Neural progenitor cell (in vitro differentiated cells): ENCODE results near the gene MGAT1. TPM values are rescaled to one million over a fixed set of nuclear protein-coding genes. Genes with fewer than 3 reads are reported as not detected.

Experiments
- DNase-seq: peaks from one replicate; pipeline ENCODE4 v3.0.0-alpha.2; 2016; ENCODE audit warnings: low spot score
- H2AFZ ChIP-seq: fragments of 200-600 bp; sonication (generic); replicated peaks from 2 replicates; pipeline ENCODE4 v1.6.1; 2016; ENCODE audit warnings: antibody characterized with exemption
- H3F3A ChIP-seq: fragments of 200-600 bp; sonication (generic); 2 replicates; pipeline ENCODE4 v1.6.1; 2016; ENCODE audit warnings: antibody characterized with exemption, low read depth
- H3K27ac ChIP-seq: fragments of 200-600 bp; sonication (generic); 2 replicates; pipeline ENCODE4 v1.5.1; 2016; ENCODE audit warnings: mild to moderate bottlenecking
- H3K27me3 ChIP-seq: fragments of 200-600 bp; sonication (generic); 2 replicates; pipeline ENCODE4 v1.6.1; 2016; ENCODE audit warnings: mild to moderate bottlenecking, moderate library complexity
- H3K36me3 ChIP-seq: fragments of 200-600 bp; sonication (generic); 2 replicates; pipeline ENCODE4 v1.5.1; 2016
- H3K4me1 ChIP-seq: fragments of 200-600 bp; sonication (generic); 2 replicates; pipeline ENCODE4 v1.6.1; 2016; ENCODE audit warnings: mixed run types
- H3K4me2 ChIP-seq: fragments of 200-600 bp; sonication (generic); 2 replicates; pipeline ENCODE4 v1.6.1; 2016
- H3K4me3 ChIP-seq: fragments of 200-600 bp; sonication (generic); 2 replicates; pipeline ENCODE4 v1.5.1; 2016
- H3K79me2 ChIP-seq: fragments of 200-600 bp; sonication (generic); 2 replicates; pipeline ENCODE4 v1.6.1; 2016; ENCODE audit warnings: low read depth
- H3K9ac ChIP-seq: fragments of 200-600 bp; sonication (generic); 2 replicates; pipeline ENCODE4 v1.6.1; 2016
- H3K9me3 ChIP-seq: fragments of 200-600 bp; sonication (generic); 2 replicates; pipeline ENCODE4 v1.5.1; 2016; ENCODE audit warnings: low read depth
- H4K20me1 ChIP-seq: fragments of 200-600 bp; sonication (generic); 2 replicates; pipeline ENCODE4 v1.6.1; 2016; ENCODE audit warnings: low read depth
- H3K27ac Mint-ChIP-seq: 3 replicates; pipeline ENCODE4 v1.8.0; 2021; ENCODE audit warnings: mixed read lengths
- H3K27me3 Mint-ChIP-seq: 2 replicates; pipeline ENCODE4 v1.8.0; 2022; ENCODE audit warnings: low read depth, mild to moderate bottlenecking, inconsistent platforms, moderate library complexity, mixed read lengths; ENCODE audit not compliant: insufficient read depth
- H3K36me3 Mint-ChIP-seq: 3 replicates; pipeline ENCODE4 v1.8.0; 2021; ENCODE audit warnings: mixed read lengths
- H3K4me1 Mint-ChIP-seq: 3 replicates; pipeline ENCODE4 v1.8.0; 2021; ENCODE audit warnings: mixed read lengths
- H3K4me3 Mint-ChIP-seq: 3 replicates; pipeline ENCODE4 v1.8.0; 2021; ENCODE audit warnings: mild to moderate bottlenecking, moderate library complexity, mixed read lengths
- H3K9me3 Mint-ChIP-seq: 3 replicates; pipeline ENCODE4 v1.8.0; 2020; ENCODE audit warnings: mixed read lengths
- CTCF ChIP-seq: fragments of 200-600 bp; sonication (generic); IDR thresholded peaks from 2 replicates; pipeline ENCODE4 v1.5.1; 2017; ENCODE audit warnings: antibody characterized with exemption, mild to moderate bottlenecking
- EZH2 ChIP-seq: fragments of 200-600 bp; sonication (generic); IDR thresholded peaks from 2 replicates; pipeline ENCODE4 v1.6.1; 2017; ENCODE audit warnings: antibody characterized with exemption, mild to moderate bottlenecking, moderate library complexity
- EZH2phosphoT487 ChIP-seq: fragments of 200-600 bp; sonication (generic); IDR thresholded peaks from 2 replicates; pipeline ENCODE4 v1.6.1; 2017; ENCODE audit warnings: antibody characterized with exemption
- total RNA-seq: library from RNA; depleted of rRNA; stranded (reverse); fragments of >200 nt; gene quantifications from 2 replicates; pipeline ENCODE4 v1.2.3, GENCODE V29; 2015; ENCODE audit warnings: low replicate concordance

The MGAT1 gene
- total RNA-seq, 1 donor from 2014 or later, result 31.8 TPM

DNA sequence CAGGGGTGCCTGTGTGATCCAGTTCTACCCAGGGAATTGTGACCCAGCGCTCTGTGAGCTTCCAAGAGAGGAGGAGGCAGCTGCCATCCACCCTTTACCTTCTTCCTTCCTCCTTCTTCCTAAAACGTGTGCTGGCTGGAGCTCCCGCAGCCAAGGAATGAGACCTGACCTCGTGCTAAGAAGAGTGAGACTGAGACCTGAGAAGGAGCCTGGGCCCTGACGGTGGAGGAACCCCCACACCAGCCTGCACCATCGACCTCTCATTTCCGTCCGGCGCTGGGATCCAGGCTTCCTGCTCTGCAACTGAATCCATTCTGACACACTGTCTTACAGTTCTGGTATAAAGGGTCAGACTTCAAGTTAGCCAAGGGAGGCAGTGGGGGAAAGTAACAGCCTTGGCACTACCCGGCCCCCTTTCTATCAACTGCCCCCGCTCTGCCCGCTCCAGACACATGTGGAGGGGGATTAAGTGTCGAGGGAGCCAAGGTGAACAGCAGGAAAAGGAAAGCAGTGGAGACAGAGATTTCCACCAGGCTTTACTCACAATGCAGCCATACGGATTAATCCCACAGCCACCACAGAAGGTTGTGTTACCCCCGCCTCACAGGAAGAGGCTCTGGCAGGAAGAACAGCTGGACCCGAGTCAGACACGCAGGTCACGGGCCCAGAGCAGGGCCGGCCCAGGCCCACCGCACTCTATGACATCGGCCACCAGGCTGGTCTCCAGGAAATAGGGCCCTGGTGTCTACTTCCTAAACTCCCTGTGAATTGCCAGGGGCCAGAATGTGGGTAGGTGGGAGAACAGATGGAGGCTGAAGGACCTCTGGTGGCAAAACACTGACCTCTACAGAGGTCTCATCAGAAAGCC, 15.8 kb downstream of the MGAT1 start:
- peak overlapping the region; percentile 98 for H3K27ac Mint-ChIP-seq
- DNase-seq, result peak; percentile 42
- H3K4me3 ChIP-seq, result no peak overlapping the region
- peaks cover 37% of the 10 kb centered on the region for H3F3A ChIP-seq
- no peak overlapping the region for H3K9ac ChIP-seq
- no peaks in the 10 kb centered on the region for H3K27me3 ChIP-seq
- H3K27ac ChIP-seq, result peak overlapping the region; percentile 7
- H3K36me3 Mint-ChIP-seq, result peaks cover 10% of the 10 kb centered on the region
- H3K4me1 ChIP-seq, result peaks cover 37% of the 10 kb centered on the region
- TF ChIP-seq EZH2 (no peak), EZH2phosphoT487 (no peak), CTCF (peak; percentile 38)
- no peaks in the 10 kb centered on the region for H3K79me2 ChIP-seq
- H3K36me3 ChIP-seq, result no peaks in the 10 kb centered on the region
- peaks cover 4% of the 10 kb centered on the region for H4K20me1 ChIP-seq
- H3K4me1 Mint-ChIP-seq, result peaks cover 40% of the 10 kb centered on the region
- peak overlapping the region; percentile 66 for H3K4me3 Mint-ChIP-seq
- peaks cover 2% of the 10 kb centered on the region for H3K27me3 Mint-ChIP-seq
- no peaks in the 10 kb centered on the region for H3K9me3 ChIP-seq
- no peak overlapping the region for H2AFZ ChIP-seq
- H3K4me2 ChIP-seq, result peak overlapping the region; percentile 65
- H3K9me3 Mint-ChIP-seq, result no peaks in the 10 kb centered on the region

GRCh38 chr5:180785794-180786221, 16.8 kb downstream of the MGAT1 start:
- Histone ChIP-seq H3K9ac (no peak overlapping the region), H3K4me1 (peaks cover 37% of the 10 kb centered on the region), H2AFZ (no peak overlapping the region), H3K36me3 (no peaks in the 10 kb centered on the region), H3K27ac (peak overlapping the region; percentile 61), H3K9me3 (no peaks in the 10 kb centered on the region), H3K27me3 (no peaks in the 10 kb centered on the region), H3K4me2 (peak overlapping the region; percentile 65), H4K20me1 (peaks cover 4% of the 10 kb centered on the region), H3K79me2 (no peaks in the 10 kb centered on the region), H3K4me3 (no peak overlapping the region), H3F3A (peaks cover 37% of the 10 kb centered on the region)
- peak; percentile 87 for DNase-seq
- H3K4me1 Mint-ChIP-seq, result peaks cover 40% of the 10 kb centered on the region
- peak overlapping the region; percentile 98 for H3K27ac Mint-ChIP-seq
- no peak for TF ChIP-seq EZH2
- no peak for TF ChIP-seq EZH2phosphoT487
- TF ChIP-seq CTCF, result no peak
- H3K4me3 Mint-ChIP-seq, result peak overlapping the region; percentile 25
- peaks cover 2% of the 10 kb centered on the region for H3K27me3 Mint-ChIP-seq
- no peaks in the 10 kb centered on the region for H3K9me3 Mint-ChIP-seq
- peaks cover 8% of the 10 kb centered on the region for H3K36me3 Mint-ChIP-seq

DNA sequence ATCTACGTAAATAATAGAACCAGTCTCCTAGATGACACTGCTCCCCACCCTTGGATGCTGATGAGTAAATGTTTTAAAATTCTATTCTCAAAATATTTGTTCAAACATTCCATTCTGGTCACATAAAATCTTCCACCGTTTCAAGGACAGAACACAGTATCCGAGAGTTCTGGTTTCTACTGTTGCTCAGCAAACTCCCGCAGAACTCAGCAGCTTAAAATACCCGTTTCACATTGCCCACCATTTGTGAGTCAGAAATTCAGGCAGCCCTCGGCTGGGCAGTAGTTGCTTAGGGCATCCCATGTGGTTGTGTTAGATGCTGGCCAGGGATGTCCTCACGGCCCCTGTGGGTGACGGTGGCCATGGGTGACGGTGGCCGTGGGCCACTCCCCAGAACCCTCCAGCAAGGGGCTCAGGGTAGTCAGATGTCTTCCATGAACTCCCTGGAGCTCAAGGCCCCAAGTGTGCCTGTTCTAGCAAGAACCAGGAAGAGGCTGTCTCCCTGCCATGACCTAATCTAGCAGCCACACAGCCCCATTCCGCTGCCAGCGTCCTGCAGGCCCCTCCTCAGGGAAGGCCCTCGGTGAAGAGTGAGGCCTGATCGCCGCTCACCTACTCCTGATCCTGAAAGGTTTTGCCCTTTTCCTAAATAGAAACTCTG, 17.4 kb downstream of the MGAT1 start:
- H3K27me3 Mint-ChIP-seq, result peaks cover 2% of the 10 kb centered on the region
- DNase-seq, result no peak
- H2AFZ ChIP-seq, result no peak overlapping the region

More for the DNA sequence above, 17.4 kb downstream of the MGAT1 start:
- peak overlapping the region; percentile 61 for H3K27ac ChIP-seq
- no peaks in the 10 kb centered on the region for H3K36me3 ChIP-seq
- H3K4me3 ChIP-seq, result no peak overlapping the region
- H3K4me1 Mint-ChIP-seq, result peaks cover 40% of the 10 kb centered on the region
- H3K9me3 Mint-ChIP-seq, result no peaks in the 10 kb centered on the region
- peak overlapping the region; percentile 65 for H3K4me2 ChIP-seq
- peaks cover 5% of the 10 kb centered on the region for H3K36me3 Mint-ChIP-seq
- H3K4me3 Mint-ChIP-seq, result peak overlapping the region; percentile 25
- no peaks in the 10 kb centered on the region for H3K79me2 ChIP-seq
- H3F3A ChIP-seq, result peaks cover 37% of the 10 kb centered on the region
- H3K9ac ChIP-seq, result no peak overlapping the region
- no peak for TF ChIP-seq EZH2phosphoT487
- no peak for TF ChIP-seq CTCF
- no peak for TF ChIP-seq EZH2
- no peaks in the 10 kb centered on the region for H3K9me3 ChIP-seq
- no peaks in the 10 kb centered on the region for H3K27me3 ChIP-seq
- peak overlapping the region; percentile 98 for H3K27ac Mint-ChIP-seq
- H3K4me1 ChIP-seq, result peaks cover 37% of the 10 kb centered on the region
- peaks cover 4% of the 10 kb centered on the region for H4K20me1 ChIP-seq
